Spleen (tissue), 7 donors: ENCODE measurements around the gene ABCA7.

Experiments
- CTCF ChIP-seq, 11 experiments: fragments of 200-600 bp in 7 of 11; fragments of 450-650 bp in 4 of 11; sonication (generic) in 4 of 11; IDR thresholded peaks in 8 of 11; conservative IDR thresholded peaks in 3 of 11; 1 replicate in 7 of 11; 2 replicates in 4 of 11; pipeline versions ENCODE4 v1.4.0 to v1.8.0; 2016 to 2021; ENCODE audit warnings: antibody characterized with exemption in 11 of 11, inconsistent platforms in 4 of 11, mild to moderate bottlenecking in 1 of 11
- POLR2A ChIP-seq, 3 donors: fragments of 450-650 bp; IDR thresholded peaks; one replicate each; pipeline ENCODE4 v1.5.1; 2017; ENCODE audit warnings: antibody characterized with exemption in 3 of 3, mild to moderate bottlenecking in 1 of 3
- donor health status: DM: no; HTN: no; CAD: no; lungs with moderate emphysema.
- donor health status: DM: no; HTN: no; CAD: no.
- donor health status: DM: no; HTN: no; CAD: no.

DNA sequence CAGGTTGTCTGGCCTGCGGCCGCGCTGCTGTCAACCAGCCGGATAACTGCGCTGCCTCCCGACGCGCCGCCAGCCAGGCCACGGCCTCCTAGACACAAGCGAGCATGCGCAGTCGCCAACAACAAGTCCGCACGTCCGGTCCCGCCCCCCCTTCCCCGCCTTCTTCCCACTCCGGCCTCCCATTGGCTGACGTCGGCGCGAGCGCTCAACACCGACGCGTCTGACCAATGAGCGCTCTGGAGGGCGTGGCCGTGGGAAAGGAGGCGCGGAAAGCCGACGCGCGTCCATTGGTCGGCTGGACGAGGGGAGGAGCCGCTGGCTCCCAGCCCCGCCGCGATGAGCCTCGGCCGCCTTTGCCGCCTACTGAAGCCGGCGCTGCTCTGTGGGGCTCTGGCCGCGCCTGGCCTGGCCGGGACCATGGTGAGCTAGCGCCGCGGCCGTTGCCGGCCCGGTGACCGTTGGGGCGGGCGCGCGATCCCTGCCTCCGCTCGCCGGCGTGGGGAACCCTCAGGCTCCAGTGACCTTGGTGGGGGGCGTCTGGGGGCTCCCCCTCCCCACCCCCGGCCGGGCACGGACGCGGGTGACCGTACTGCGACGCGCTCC is 63.9 kb downstream of the ABCA7 start, which contains the start of gene GPX4:
- TF ChIP-seq CTCF (IDR thresholded peaks at IDR 0.05 in 8 of 11, conservative IDR thresholded peaks at IDR 0.05 in 3 of 11), result peak in 3 of 11 experiments; percentile 9 to 43 (median 36)
- peak; percentile 50 to 90 (median 84) for TF ChIP-seq POLR2A (IDR thresholded peaks at IDR 0.05)
